NAMALWA (cell line): ENCODE measurements around the gene RGP1.

Experiments
- DNase-seq: peaks from one replicate; pipeline ENCODE4 v3.0.0-alpha.2; 2015; ENCODE audit warnings: low spot score

Gene RGP1

GRCh38 chr9:35774907-35775635 lies 26.0 kb downstream of the RGP1 start:
- no peak for DNase-seq

DNA sequence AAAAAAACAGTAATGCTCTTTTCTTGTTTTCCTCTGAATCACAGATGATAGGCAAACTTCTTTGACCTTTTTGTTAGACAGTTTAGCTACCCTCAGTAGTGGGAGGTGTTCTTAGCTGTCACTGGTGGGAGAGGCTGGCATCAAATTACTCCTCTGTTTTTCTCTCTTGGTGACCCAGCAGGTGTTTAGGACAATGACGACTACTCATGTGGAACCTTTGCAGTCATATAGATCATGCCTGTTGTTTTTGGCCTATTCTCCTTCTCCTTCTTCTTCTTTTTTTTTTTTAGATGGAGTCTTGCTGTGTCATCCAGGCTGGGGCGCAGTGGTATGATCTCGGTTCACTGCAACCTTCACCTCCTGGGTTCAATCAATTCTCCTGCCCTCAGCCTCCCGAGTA lies 26.9 kb downstream of the RGP1 start:
- peak; percentile 63 for DNase-seq

- no peak for DNase-seq
These were observed 29.4 kb downstream of the RGP1 start for GRCh38 chr9:35778496-35778895.

- no peak for DNase-seq
These were observed 32.0 kb downstream of the RGP1 start for GRCh38 chr9:35781066-35781465.

DNA sequence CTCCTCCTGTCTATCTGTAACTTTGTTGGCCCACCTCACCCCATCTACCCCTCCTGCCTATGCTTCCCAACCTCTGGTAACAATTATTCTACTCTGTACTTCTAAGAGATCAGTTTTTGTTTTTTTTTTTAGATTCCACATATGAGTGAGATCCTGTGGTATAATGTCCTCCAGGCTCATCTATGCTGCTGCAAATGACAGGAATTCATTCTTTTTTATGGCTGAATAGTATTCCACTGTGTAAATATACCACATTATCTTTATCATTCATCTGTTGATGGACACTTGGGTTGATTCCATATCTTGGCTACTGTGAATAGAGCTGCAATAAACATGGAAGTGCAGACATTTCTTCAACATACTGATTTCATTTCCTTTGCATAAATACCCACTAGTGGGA lies 34.3 kb downstream of the RGP1 start:
- DNase-seq, result no peak

GRCh38 chr9:35789541-35789940 lies 40.5 kb downstream of the RGP1 start:
- peak; percentile 17 for DNase-seq

GRCh38 chr9:35790025-35790384 lies 40.9 kb downstream of the RGP1 start:
- no peak for DNase-seq

GRCh38 chr9:35790385-35791296 lies 41.6 kb downstream of the RGP1 start:
- DNase-seq, result peak; percentile 76

GRCh38 chr9:35791297-35791921 lies 42.3 kb downstream of the RGP1 start, which contains the start of gene NPR2:
Gene NPR2, plus strand, starts transcription at chr9:35791591. Its CDS starts 818 bp downstream, at chr9:35792409.
- no peak for DNase-seq

DNA sequence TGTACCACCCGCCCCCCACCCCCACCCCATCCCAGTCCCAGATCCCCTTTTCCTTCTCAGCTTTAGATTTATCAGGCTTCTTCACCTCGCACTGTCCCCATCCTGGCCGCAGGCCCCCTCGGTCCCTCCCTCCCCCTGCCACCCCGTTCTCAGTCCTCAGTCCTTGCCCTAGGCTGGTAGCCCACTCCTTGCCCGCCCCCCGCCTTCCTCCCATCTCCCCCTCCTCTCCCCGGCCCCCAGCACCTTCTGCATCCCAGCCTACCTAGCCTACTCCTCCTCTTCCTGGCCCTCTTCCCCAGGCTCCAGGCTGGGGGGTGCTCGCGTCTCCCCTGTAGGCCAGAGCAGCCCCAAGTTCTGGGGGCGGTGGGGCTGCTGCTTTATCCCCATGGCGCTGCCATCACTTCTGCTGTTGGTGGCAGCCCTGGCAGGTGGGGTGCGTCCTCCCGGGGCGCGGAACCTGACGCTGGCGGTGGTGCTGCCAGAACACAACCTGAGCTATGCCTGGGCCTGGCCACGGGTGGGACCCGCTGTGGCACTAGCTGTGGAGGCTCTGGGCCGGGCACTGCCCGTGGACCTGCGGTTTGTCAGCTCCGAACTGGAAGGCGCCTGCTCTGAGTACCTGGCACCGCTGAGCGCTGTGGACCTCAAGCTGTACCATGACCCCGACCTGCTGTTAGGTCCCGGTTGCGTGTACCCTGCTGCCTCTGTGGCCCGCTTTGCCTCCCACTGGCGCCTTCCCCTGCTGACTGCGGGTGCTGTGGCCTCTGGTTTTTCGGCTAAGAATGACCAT lies 43.1 kb downstream of the RGP1 start:
- DNase-seq, result no peak

GRCh38 chr9:35792826-35793225 lies 43.7 kb downstream of the RGP1 start:
- no peak for DNase-seq

DNA sequence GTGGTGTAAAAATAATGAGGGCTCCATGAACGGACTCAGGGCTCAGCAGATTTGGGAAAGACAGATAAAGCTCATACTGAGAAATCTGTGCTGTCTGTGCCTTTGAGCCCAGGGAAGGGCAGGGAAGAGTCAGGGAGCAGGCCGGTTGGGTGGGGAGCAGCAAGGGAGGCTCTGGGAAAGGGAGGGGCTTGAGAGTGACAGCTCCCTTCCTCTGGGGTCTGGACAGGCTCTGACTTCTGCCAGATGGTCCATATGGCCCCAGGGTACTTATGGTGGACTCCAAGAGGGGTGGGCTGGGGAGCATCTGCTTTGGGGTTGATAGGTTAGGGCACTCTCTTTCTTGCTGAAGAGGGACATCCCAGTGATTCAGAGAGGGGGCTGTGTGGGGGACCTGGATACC lies 44.4 kb downstream of the RGP1 start:
- no peak for DNase-seq

GRCh38 chr9:35795695-35796094 lies 46.6 kb downstream of the RGP1 start:
- no peak for DNase-seq

GRCh38 chr9:35797311-35798109 lies 48.4 kb downstream of the RGP1 start:
- DNase-seq, result no peak

DNA sequence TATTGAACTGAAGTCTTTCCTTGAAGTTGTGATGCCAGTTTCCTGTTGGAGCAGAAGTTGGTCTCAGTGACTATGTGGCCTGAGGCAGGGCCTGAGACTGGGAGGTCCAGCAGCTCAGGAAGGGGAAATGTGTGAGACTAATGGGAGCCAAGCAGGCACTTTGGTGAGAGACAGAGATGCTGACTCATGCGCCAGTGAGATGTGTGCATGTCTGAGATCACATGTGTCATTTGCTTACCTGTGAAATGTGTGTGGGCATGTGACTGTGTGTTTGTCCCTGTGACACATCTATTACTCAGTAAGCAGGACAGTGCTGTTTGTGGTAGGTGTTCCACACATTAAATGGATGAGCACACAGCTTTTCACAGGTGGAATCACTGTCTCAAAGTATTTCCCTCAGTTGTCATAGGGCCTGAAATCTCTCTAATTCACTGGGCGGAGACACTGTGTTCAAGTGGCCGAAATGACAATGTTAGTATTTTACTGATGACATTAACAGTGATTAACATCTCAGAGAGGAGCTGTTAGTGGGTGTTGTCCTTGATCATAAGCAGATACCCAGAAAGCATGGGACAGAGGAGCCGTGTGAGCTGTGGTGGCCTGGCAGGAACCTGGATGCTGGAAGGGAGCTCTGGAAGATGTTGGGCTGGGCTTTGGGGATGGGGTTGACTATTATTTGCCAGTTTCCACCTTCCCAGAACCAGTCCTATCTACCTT lies 49.7 kb downstream of the RGP1 start:
- DNase-seq, result no peak

DNA sequence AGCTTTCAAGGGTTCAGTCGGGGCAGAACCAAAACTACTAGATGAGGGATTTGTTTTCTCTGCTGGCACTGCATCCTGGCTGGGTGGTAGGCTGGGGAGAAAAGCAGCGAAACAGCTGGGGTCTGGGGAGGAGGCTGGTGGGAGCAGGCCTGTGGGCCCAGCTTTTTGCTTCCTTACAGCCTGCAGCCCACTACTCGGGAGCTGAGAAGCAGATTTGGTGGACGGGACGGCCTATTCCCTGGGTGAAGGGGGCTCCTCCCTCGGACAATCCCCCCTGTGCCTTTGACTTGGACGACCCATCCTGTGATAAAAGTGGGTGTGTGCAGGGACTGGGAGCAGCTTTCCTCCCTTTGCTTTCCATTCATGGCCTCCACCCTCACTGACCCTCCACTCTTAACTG lies 51.4 kb downstream of the RGP1 start:
- DNase-seq, result no peak

GRCh38 chr9:35801328-35802128 lies 52.4 kb downstream of the RGP1 start:
- no peak for DNase-seq

DNA sequence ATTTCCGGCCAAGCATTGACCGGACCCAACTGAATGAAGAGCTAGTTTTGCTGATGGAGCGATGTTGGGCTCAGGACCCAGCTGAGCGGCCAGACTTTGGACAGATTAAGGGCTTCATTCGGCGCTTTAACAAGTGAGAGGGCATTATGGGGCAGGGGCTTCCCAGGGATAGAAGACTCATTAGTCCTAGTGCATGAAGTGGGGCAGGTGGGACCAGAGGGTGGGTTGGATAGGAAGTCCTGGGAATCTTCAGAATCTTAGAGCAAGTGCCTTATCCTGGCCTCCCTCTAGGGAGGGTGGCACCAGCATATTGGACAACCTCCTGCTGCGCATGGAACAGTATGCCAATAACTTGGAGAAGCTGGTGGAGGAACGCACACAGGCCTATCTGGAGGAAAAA lies 57.0 kb downstream of the RGP1 start:
- no peak for DNase-seq
